HG03095 (cell line): ENCODE results near the gene CHADL.
"Not testable (repeated sequence)": the region's sequence is repeated elsewhere in the genome, so short reads cannot be mapped to it uniquely, and the experiment has no call there.

Source experiments
- ATAC-seq: cut with Tn5 transposase; IDR thresholded peaks from one replicate; pipeline ENCODE4 v1.9.1; 2021; ENCODE audit warnings: moderate library complexity; ENCODE audit not compliant: unreplicated experiment

CHADL gene

GRCh38 chr22:41191467-41191866 is 49.3 kb downstream of the CHADL start:
- ATAC-seq, result no peak

DNA sequence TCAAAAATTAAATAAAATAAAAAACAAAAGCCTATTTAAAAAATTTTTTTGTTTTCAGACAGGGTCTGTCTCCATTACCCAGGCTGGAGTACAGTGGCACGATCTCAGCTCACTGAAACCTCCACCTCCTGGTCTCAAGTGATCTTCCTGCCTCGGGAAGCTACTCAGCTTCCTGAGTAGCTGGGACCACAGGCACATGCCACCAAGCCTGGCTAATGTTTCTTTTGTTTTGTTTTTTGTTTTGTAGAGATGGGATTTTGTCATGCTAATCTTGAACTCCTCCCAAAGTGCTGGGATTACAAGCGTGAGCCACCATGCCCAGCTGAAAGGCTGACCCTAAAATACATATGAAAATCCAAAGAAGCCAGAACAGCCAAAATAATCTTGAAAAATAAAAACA is 56.1 kb downstream of the CHADL start:
- ATAC-seq, result no peak

GRCh38 chr22:41181349-41182241 is 59.1 kb downstream of the CHADL start:
- ATAC-seq, result no peak

- ATAC-seq, result no peak
Observed at GRCh38 chr22:41180926-41181325, 59.8 kb downstream of the CHADL start.

GRCh38 chr22:41180362-41180761 is 60.4 kb downstream of the CHADL start:
- not testable (repeated sequence) for ATAC-seq
